Stimulated activated CD4-positive, alpha-beta T cell treated with anti-CD3 and anti-CD28 coated beads, Interleukin-12 subunit alpha, Interleukin-12 subunit beta, amount 100 ng/mL, for 24 hours (primary cell): ENCODE measurements around the gene SYTL3.
"Not testable (repeated sequence)": the region's sequence is repeated elsewhere in the genome, so short reads cannot be mapped to it uniquely, and the experiment has no call there.

ENCODE experiments used
- DNase-seq, 2 experiments: peaks; one replicate each; pipeline ENCODE4 v3.0.0-alpha.2; 2020; ENCODE audit warnings: low read depth in 2 of 2

The SYTL3 gene

DNA sequence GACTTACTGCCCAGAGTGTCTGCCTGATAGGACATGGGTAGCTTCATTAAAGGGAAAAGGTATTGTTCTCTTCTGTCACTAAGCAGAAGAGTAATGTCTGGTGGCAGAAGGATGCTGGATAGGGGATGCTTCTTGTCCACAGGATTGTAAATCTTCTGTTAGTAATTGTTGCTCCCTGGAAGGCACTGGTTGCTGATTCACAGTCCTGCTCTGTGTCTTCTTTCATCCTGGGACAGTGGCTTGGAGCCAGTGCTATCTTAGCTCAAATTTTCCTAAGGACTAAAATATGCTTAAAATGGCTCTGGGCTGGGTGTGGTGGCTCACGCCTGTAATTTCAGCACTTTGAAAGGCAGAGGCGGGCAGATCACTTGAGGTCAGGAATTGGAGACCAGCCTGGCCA is 48.0 kb downstream of the SYTL3 start:
- no peak for DNase-seq

DNA sequence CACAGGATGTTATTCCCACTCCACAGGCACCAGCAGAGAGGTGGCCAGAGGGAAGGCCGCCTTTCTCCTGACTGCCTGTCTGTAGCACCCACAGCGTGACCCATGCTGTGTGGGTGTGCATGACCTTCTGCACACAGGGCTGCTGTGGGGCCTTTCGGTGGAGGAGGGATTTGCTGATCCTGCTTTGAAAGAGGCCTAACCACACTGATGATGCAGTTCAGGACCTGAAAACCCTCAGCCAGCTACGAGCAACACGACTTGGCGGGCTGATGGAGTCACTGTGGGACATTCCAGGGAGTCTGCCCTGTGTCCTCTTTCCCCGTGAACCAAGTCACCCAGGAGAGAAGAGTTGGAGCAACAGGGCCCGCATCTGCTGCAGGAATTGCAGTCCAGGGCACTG is 49.1 kb downstream of the SYTL3 start:
- no peak for DNase-seq

DNA sequence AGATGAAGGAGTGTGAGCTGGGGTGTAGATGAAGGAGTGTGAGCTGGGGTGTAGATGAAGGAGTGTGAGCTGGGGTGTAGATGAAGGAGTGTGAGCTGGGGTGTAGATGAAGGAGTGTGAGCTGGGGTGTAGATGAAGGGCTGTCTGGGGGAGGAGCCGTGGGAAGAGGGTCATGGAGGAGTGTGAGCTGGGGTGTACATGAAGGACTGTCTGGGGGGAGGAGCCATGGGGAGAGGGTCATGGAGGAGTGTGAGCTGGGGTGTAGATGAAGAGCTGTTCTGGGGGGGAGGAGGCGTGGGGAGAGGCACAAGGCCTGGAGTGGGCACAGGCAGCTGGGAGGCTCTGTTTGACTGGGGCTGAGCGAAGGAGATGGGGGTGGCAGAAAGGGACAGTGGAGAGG is 51.4 kb downstream of the SYTL3 start:
- not testable (repeated sequence) for DNase-seq

DNA sequence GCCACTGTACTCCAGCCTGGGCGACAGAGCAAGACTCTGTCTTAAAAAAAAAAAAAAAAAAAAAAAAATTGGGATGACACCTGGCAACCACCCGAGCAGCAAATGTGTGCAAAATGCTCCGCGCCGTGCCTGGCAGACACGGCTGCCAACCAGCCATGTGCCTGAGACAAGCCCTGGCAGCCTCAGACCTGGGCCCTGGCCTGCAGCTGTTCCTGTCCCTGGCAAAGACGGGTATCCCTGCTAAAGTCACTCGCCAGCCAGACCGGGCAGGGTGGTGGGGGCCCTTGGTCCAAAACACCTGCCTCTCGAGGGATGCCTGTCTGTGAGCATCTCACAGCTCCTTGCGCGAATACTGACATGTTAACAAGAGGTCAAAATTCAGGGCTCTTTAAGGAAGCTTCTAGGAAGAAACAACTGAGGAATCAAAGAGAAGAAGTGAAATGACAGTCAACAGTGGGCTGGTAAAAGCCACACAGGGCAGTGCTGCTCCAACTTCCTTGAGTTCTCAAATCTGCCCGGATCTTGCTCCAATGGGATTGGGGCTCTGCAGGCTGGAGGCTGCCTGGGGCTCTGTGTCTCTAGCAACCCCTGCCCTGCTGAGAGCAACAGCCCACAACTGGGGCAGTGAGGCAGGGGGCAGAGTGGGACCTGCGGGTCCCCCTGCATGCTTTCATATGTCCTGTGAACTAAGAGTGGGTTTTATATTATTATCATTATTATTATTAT is 53.4 kb downstream of the SYTL3 start:
- no peak for DNase-seq

DNA sequence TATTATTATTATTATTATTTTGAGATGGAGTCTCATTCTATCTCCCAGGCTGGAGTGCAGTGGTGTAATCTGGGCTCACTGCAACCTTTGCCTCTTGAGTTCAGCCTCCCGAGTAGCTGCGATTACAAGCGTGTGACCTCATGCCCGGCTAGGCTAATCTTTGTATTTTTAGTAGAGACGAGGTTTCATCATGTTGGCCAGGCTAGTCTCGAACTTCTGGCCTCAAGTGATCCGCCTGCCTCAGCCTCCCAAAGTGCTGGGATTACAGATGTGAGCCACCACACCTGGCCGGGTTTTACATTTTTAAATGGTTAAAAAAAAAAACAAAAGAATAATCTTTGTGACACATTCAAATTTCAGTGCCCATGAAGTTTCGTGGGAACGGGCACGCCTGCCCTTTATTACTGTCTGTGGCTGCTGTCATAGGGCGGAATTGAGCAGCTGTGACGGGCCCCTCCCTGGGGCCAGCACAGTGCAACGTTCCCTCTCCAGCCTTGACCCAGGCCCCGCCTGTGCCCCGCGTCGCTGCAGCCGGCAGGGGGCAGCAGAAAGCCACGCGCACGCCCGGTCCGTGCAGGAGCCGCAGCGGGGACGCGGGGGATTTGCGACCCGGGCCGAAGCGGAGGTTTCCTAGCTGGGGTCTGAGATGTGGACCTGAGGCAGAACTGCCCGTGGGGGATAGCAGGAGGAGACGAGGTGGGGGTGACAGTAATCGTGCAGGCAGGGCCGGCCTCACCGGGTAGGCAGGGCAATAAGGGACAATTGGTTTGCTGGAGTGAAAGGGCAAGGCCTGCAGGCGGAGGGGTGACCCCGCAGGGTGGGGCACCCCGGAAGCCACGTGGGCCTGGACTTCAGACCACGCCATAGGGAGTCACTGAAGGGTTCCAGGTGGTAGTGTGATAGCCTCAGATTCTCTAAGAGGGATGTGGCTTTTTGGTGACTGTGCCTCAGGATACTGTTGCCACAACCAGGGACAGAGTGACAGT is 54.3 kb downstream of the SYTL3 start:
- peak; percentile 46 to 66 for DNase-seq

DNA sequence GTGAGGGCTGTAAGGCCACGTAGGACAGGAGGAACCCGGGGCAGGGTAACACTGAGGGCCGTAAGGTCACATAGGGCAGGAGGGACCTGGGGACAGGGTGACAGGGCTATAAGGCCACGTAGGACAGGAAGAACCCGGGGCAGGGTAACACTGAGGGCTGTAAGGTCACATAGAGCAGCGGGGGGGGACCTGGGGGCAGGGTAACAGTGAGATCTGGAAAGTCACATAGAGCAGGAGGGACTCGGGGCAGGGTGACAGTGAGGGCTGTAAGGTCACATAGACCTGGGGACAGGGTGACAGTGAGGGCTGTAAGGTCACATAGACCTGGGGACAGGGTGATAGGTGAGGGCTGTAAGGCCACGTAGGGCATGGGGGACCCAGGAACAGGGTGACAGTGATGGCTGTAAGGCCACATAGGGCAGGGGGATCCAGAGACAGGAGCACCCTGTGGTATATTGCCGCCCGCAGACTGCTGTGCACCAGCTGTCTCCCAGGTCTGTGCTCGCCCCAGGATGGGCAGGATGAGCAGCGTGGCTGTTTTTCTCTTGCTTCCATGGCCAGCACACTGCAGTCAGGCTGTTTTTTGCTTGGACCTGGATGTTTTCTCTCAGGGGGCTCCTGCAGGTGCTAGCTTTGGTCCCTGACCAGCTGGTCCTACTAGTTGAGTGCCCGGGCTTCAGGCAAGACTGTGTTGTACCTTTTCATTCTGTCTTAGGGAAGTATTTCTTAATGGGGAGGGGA is 55.7 kb downstream of the SYTL3 start:
- no peak for DNase-seq

DNA sequence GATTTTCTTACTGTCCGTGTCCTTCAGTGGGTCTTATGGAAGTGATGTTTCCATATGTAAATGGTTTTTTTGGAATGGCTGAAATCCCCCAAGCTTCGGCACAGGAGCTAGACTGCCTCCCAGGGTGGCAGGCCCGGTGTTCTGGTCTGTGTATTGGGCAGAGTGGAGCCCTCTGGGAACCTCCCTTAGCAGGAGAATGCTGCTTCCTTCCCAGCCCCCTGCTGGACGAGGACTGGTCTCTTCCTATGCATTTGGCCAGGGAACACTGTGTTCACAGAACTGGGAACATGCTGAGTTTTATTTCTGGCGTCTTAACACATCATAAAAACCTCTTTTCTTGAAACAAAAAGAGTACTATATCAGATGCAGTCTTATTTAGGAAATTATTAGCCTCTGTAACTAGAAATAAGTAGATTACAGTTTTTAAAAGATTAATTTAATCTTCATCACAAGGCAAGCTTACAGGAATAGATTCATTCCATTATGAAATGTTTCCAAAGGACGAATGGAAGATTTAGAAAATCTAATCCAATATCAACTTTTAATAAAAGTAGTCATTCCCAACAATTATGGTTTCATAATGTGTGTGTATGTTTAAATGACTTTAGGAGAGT is 56.6 kb downstream of the SYTL3 start:
- DNase-seq: no peak

DNA sequence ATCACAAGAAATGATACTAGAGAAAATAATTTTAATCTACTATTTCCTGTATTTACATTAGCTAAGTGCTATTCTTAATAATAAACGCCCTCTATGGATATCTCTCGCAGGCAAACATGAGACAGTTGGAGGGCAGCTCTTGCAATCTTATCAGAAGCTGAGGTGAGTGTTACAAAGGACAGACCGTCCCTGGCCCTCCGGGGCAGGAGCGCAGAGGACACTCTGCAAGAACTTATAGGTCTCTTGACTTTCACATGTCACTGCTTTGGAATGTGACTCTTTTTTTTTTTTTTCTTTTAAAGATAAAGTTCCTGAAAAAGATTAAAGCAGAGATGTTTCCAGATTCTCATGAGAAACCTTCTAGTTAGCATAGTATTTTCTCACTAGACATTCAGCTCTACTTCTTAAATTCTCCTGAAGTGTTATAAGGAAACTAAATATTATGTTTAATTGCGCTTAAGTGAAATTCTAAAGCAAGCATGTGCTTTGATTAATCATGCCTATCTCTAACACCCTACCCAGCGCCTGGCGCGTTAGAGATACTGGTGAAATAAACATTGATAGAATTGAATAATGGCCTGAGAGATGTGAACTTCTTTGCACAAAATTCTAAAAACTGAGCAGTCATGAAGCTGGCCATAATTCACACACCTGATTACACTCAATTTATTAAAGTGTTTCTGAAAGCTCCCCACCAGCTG is 57.4 kb downstream of the SYTL3 start:
- DNase-seq: no peak

DNA sequence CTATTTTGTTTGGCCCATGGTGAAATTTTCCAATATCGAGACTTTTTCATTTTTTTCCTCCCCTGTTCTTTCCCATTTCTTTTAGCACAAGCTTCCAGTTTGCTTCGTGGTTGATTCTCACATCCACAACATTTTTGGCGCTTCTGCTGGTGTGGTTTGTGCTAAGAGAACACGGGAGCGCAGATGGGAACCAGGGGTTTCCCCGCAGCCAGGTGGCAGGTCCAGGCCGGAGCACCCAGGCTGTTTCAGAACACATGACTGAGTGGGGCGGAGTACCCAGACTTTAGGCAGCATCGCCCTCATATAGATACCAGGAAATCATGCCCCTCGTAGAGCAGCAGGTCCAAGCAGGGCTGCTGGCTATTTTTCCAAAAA is 58.0 kb downstream of the SYTL3 start:
- no peak for DNase-seq

DNA sequence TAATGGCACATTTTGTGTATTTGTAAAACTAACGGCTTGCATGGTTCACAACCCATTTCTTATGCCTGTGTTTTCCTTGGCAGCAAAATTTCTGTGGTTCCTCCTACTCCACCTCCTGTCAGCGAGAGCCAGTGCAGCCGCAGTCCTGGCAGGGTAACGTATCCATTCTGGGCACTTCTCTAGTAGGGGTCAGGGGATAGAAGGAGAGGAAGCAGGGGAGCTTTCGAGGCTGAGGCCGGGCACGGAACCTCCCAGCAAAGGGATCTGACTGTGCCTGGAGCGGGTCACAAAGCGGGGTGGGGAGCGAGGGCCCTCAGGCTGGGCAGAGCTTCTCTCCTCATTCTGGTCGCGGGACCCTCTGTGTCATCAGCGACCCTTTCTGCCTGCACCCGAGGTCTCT is 58.4 kb downstream of the SYTL3 start:
- no peak for DNase-seq

DNA sequence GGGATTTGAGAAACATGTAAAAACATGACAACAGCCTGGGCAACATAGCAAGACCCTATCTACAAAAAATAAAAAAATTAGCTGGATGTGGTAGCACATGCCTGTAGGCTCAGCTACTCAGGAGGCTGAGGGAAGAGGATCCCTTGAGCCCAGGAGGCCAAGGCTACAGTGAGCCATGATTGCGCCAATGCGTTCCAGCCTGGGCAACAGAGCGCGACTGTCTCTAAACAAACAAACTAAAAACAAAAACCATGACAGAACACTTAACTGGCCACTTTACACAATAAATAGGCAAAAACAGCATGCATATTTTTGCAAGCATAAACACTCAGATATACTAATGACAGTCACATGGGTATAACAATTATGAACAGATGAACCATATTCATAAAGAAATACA is 60.0 kb downstream of the SYTL3 start:
- no peak for DNase-seq

DNA sequence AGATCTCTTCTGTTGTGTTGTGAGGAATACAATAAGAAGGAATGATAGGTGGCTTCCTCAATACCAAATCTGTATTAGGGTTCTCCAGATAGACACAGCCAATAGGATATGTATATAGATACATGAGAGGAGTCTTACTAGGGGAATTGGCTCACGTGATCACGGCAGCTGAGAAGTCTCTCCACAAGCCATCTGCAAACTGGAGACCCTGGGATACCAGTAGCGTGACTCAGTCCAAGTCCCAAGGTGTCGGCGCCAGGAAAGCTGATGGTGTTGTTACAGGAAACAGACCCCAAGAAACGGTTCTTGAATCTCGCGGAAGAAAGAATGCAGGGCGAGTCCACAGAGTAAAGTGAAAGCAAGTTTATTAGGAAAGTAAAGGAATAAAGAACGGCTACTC is 61.4 kb downstream of the SYTL3 start:
- DNase-seq: no peak

DNA sequence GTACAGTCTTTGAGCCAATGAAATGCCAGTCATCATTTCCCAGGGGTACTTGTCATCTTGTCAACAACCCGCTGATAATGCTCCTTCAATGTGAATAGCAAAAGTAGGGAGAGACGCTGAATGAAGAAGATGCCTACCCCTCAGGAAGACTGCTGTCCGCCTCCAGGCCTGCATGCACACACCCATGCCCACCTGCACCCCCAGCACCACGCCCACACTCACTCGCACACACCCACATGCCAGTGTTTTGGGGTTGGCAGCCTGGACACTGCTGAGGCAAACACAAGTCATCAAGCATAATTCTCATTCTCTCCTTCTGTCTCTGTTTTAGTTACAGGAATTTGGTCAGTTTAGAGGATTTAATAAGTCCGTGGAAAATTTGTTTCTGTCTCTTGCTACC is 63.6 kb downstream of the SYTL3 start:
- no peak for DNase-seq

DNA sequence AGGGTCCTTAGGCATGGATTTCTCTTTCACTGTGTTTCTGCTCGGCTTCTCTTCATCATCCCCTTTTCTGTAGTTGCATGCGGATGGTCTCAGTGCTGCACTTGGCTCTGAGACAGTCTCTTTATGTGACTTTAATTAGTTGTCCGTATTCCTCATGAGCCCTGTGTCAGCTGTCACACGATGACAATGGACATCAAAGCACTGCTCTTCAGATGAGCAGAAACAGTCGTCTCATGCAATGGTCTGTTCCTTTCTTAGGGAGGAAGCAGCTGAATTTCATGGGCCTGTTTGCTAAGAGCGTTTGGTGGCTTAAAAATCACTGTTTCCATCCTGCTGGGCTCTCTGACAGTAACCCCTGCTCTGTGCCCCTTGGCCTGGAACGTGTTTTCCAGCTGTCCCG is 64.9 kb downstream of the SYTL3 start:
- DNase-seq: no peak

DNA sequence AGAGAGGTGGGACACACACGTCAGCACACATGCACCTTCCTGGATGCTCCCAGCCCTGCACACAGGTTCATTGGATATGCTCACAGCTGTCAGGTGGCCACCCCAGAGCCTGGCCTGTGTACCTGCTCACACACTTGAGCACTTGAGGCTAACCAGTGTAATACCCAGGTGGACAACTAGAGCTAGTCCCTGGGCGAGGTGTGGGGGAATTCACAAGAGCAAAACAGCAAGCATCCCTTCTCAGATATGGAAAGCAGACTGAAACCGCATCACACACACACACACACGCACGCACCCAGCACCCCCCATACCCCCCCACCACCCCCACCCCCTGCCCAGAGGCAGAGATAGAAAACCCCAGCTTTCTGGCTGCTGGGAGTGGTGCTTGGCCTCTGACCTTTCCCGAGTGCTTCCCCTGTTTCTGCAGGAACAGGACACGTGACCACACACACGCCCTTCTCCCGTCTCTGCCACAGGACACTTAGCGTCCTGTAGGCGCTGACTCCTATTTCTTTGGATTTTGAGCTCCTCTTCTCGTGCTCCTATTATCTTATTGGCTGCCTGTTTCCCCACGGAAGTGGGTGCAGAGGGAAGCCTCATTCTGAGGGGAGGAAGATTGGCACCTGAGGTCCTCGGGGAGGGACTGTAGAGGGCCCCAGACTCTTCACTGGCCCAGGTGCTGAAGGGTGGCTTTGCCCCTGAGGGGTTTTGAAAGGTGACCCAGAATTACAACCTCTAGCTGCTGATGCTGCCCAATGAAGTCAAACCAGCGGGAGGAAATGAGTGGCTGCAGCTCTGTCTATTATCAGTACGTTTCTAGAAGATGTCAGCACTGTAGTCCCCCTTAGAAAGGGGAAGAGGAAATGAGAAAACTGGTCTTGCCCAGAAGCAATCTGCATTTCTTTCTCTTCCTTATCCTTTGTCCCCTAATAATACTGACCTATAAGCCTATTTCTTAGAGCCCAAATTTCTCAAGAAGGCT is 65.8 kb downstream of the SYTL3 start:
- DNase-seq: no peak

DNA sequence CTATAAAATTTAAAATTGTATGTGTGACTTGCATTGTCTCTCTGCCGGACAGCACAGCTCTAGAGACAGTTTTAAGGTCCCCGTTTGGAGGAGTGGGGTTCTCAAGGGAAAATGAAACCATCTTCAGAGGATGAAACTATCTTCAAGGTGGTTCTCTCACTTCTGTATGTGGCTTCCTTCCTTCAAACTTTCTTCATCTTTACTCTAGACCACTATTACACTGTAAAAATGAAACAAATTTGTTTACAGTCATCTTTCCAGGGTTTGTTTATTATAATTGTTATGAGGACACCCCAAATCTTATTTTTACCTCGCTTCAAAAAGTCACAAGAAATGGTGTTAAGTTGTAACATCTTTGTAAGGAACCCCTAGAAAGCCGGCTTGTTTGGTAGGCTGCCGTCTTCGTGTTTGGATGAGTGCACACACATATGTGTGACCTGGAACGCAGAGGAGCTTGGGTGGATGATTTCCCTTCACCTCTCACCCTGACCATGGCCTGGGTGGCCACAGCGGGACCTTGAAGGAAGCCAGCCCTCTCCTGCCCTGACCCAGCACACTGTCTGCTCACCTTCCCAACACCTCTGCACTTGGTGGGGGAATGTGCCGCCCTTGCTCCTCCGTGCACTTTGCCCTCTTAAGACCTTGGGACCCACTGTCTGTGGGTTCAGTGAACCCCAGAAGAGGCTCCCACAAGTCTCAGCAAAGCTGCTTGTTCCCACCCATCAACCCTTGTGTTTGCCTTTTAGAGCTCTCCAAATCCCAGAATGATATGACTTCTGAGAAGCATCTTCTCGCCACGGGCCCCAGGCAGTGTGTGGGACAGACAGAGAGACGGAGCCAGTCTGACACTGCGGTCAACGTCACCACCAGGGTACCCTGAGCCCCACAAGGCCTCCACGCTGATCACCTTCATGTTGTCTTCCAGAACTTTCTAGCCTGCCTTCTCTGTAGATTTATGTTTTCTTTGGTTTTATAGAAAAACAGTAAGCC is 67.8 kb downstream of the SYTL3 start:
- DNase-seq: no peak

DNA sequence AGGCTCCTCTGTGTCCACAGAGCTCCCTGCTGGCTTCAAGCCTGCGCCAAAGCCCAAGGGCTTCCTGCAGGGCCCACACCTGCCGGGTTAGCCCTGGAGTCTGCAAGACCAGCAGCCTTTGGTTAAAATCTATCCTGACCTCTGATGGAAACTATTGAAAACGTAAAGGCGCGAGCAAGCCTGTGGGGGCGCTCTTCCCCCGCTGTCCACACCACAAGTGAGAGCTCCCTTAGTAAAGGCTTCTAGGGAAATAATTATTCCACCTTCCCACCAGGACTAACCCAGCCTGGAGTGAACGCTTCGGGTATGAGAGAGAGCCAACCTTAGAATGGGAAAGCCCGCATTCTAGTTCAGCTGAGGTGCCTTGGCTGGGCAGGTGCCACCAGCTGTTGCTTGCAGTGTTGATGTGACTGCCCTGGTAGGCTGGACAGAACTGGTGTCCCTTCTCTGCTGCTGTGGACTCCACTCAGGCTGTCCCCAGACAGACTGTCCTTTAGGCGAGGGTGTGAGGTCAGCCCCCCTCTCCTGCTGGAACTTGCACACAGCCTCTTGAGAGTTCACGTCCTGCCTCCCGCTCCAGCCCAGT is 68.7 kb downstream of the SYTL3 start:
- no peak for DNase-seq

DNA sequence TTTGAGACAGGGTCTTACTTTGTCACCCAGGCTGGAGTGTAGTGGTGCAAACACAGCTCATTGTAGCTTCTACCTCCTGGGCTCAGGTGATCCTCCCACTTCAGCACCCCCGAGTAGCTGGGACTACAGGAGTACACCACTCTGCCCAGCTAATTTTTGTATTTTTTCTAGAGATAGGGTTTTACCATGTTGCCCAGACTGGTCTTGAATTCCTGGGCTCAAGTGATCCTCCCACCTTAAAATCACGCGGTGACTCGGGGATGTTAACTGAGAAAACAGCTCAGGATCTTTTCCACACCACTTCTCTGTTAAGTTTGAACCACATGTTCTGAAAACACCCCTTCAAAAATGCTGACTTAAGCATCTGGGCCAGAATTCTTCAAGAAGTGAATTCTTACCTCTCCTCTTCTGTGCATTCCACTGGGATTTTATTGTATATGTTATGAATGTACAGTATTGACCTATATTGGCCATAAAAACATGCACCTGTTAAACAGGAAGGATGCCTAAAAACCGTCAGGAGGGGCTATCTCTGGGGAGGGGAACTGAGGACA is 72.4 kb downstream of the SYTL3 start:
- DNase-seq: no peak
